Thoracic aorta (tissue), 2 donors: ENCODE data around the gene TYSND1. TPM values are rescaled to one million over a fixed set of nuclear protein-coding genes. Genes with fewer than 3 reads are reported as not detected.
"Not testable (repeated sequence)": the region's sequence is repeated elsewhere in the genome, so short reads cannot be mapped to it uniquely, and the experiment has no call there.

Source experiments
- ATAC-seq: fragments of 150-250 bp; one replicate; pipeline ENCODE4 v1.8.0; 2017; ENCODE audit warnings: low read depth; ENCODE audit not compliant: insufficient number of reproducible peaks, low FRiP score
- DNase-seq: peaks from one replicate; pipeline ENCODE4 v3.0.0-alpha.2; 2020; ENCODE audit warnings: low spot score
- H3K27ac ChIP-seq, 2 donors: fragments of 200-600 bp; sonication (generic); 1 replicate in 1 of 2; 2 replicates in 1 of 2; pipeline ENCODE4 v1.5.1; 2016; ENCODE audit warnings: mild to moderate bottlenecking in 2 of 2, moderate library complexity in 2 of 2
- H3K27me3 ChIP-seq: fragments of 200-600 bp; sonication (generic); replicated peaks from 2 replicates; pipeline ENCODE4 v1.6.0; 2016; ENCODE audit warnings: mild to moderate bottlenecking; ENCODE audit not compliant: insufficient read depth
- H3K36me3 ChIP-seq: fragments of 200-600 bp; sonication (generic); one replicate; pipeline ENCODE4 v1.5.1; 2016
- H3K4me1 ChIP-seq, 2 donors: fragments of 200-600 bp; sonication (generic); 1 replicate in 1 of 2; 2 replicates in 1 of 2; pipeline versions ENCODE4 v1.5.1 to v1.6.0; 2016; ENCODE audit warnings: low read depth in 2 of 2, mild to moderate bottlenecking in 1 of 2; ENCODE audit not compliant: control insufficient read depth in 1 of 2
- H3K4me3 ChIP-seq: fragments of 200-600 bp; sonication (generic); 2 replicates; pipeline ENCODE4 v1.5.1; 2016; ENCODE audit warnings: mild to moderate bottlenecking
- H3K9me3 ChIP-seq: fragments of 200-600 bp; sonication (generic); 2 replicates; pipeline ENCODE4 v1.5.1; 2016
- CTCF ChIP-seq: fragments of 200-600 bp; sonication (generic); IDR thresholded peaks from one replicate; pipeline ENCODE4 v1.5.1; 2019; ENCODE audit warnings: antibody characterized with exemption
- total RNA-seq, 2 donors: library from RNA; depleted of rRNA; stranded (reverse); fragments of >200 nt; gene quantifications; one replicate each; pipeline versions ENCODE4 v1.1.0 to v1.2.3, GENCODE V29; 2016

Gene TYSND1
- total RNA-seq, 2 donors from 2014 or later: 11.4 to 12.2 TPM

DNA sequence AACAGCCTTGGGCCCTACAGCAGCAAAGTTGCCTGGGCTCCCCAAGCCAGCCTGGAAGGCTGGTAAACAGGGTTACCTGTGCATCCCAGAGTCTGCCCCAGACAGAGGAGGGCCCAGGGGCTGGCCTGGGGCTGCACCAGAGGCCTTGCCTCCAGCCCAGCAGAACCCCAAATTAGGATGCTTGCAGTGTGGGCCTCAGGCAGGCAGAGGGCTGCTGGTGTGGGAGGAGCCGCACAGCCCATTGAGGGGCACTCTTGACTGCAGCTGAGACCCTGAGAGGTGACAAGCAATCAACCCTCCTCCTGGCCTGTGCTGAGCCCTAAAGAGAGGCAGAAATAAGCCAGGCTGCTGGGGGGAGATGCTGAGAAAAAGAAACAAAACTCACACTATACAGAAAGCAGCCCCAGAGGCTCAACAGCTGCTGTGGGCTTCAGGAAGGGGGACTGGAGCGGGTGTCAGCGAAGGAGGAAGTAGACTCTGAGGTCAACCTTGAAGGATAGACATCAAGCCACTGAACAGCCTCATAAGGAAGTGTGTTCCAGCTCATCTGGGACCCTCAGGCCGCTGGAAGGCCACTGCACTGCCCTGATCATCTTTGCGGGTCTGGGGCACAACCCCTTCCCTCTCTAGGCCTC, 20.5 kb downstream of the TYSND1 start:
- no peak for TF ChIP-seq CTCF
- no peaks in the 10 kb centered on the region for H3K27me3 ChIP-seq
- no peaks in the 10 kb centered on the region for H3K36me3 ChIP-seq
- no peaks in the 10 kb centered on the region for H3K9me3 ChIP-seq
- peaks cover under 1 to 2% of the 10 kb centered on the region in 2 donors for H3K4me1 ChIP-seq
- H3K4me3 ChIP-seq: no peak overlapping the region
- no peak for DNase-seq
- H3K27ac ChIP-seq: no peak overlapping the region
- ATAC-seq: no peak

GRCh38 chr10:70124918-70125317, 21.6 kb downstream of the TYSND1 start:
- Histone ChIP-seq H3K4me3 (no peak overlapping the region), H3K27ac (no peak overlapping the region), H3K27me3 (no peaks in the 10 kb centered on the region), H3K36me3 (peaks cover 10% of the 10 kb centered on the region), H3K4me1 (no peaks in the 10 kb centered on the region), H3K9me3 (no peaks in the 10 kb centered on the region)
- DNase-seq (no peak), ATAC-seq (no peak)
- TF ChIP-seq CTCF: no peak

DNA sequence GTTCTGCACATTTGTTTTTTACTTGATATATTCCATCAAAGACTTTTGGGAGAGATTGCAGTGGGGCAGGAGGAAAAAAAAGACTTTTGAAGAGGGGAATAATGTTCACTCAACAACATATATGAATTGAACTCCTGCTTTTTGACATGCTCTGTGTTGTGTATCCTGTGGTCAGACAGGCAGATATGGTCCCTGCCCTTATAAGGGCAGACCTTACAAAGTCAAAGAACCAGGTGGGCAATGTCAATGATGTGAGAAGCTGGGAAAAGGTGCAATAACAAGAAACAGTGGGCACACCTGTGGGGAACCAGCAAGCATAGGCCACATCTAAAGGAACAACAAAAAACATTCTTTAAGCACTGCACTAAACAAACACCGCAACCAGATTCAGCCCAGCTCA, 22.1 kb downstream of the TYSND1 start:
- no peak overlapping the region for H3K27ac ChIP-seq
- H3K4me1 ChIP-seq: no peaks in the 10 kb centered on the region
- H3K27me3 ChIP-seq: no peaks in the 10 kb centered on the region
- TF ChIP-seq CTCF: no peak
- no peak for ATAC-seq
- H3K4me3 ChIP-seq: no peak overlapping the region
- H3K9me3 ChIP-seq: no peaks in the 10 kb centered on the region
- H3K36me3 ChIP-seq: peaks cover 15% of the 10 kb centered on the region
- no peak for DNase-seq

DNA sequence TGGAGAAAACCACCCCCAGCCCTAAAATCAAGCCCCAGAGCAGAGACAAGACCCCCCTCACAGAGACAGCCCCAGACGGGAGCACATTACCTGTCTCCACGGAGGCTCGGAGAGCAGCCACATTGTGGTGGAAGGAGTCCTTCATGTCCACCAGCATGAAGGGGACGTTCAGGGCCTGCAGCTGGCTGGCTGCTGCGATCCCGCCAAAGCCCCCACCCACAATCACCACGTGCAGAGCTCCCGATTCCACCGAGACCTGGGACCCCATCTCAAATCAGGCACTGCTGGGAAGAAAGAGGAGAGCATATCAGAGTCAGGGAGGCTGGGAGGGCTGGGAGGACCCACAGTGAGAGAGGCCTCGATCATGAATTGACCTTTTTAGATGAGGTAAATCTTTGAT, 22.7 kb downstream of the TYSND1 start:
- Histone ChIP-seq H3K9me3 (no peaks in the 10 kb centered on the region), H3K27me3 (no peaks in the 10 kb centered on the region), H3K4me3 (no peak overlapping the region), H3K27ac (no peak overlapping the region), H3K36me3 (peaks cover 18% of the 10 kb centered on the region), H3K4me1 (no peaks in the 10 kb centered on the region)
- TF ChIP-seq CTCF: no peak
- ATAC-seq: no peak
- no peak for DNase-seq

DNA sequence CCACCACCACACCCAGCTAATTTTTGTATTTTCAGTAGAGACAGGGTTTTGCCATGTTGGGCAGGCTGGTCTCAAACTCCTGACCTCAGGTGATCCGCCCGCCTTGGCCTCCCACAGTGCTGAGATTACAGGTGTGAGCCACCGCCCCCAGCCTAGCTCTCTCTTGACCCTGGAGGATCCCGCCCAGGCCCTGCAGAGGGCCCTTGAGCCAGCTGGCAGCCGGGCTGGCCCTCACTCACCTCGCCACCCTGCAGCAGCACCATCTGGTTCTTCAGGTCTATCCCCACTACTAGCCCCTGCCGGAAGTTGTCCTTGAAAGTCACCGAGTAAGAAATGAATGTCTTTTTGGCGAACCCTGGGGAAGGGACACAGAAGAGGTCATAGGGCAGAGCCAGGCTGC, 23.3 kb downstream of the TYSND1 start:
- not testable (repeated sequence) for ATAC-seq, H3K9me3 ChIP-seq, H3K27ac ChIP-seq, H3K27me3 ChIP-seq, DNase-seq, H3K4me3 ChIP-seq, H3K4me1 ChIP-seq
- H3K36me3 ChIP-seq: peaks cover 22% of the 10 kb centered on the region

- Histone ChIP-seq H3K4me1 (no peaks in the 10 kb centered on the region), H3K27me3 (no peaks in the 10 kb centered on the region), H3K36me3 (peaks cover 22% of the 10 kb centered on the region), H3K27ac (no peak overlapping the region), H3K9me3 (no peaks in the 10 kb centered on the region), H3K4me3 (no peak overlapping the region)
- no peak for DNase-seq
- no peak for TF ChIP-seq CTCF
- no peak for ATAC-seq
Observed at GRCh38 chr10:70122742-70123141, 23.8 kb downstream of the TYSND1 start.
